ENCODE results near the gene CTSD. TPM values are rescaled to one million over a fixed set of nuclear protein-coding genes. Genes with fewer than 3 reads are reported as not detected.

Gene CTSD
- total RNA-seq, 1 donor: 519 TPM

DNA sequence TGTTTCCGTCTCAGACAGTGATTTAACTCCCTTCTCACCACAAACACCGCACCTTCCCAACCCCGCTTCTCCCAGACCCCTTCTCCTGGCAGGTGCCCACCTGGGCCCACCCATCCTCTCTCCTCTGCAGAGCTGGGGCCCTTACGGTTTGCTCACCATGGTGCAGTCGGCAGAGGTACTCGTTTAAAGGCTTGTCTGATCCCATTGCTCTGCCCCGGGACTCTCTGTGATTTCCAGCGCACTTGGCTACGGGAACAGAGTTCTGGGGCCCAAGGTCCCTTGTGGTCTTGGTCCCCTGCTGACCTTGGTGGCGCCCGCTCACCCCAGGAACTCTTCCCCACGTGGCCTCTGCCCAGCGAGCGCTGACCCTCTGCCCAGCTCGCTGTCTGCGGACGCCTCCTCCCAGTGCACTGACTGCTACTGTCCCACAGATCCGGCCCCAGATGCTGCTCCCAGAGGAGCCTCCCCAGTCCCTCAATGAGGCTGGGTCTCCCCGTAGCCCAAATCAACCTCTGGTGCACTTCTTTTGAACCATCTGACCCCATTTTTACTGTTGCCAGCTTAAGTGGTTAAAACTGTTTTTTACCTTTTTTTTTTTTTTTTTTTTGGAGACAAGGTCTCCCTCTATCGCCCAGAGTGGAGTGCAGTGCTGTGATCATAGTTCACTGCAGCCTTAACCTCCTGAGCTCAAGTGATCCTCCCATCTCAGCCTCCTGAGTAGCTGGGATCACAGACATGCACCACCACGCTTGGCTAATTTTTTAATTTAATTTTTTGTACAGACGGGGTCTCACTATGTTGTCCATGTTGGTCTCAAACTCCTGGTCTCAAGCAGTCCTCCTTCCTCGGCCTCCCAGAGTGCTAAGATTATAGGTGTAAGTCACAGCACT is 21.3 kb upstream of the CTSD start:
- H3K27ac ChIP-seq (ENCODE audit: low read depth, low read length): no peak overlapping the region
- no peaks in the 10 kb centered on the region for H3K36me3 ChIP-seq (ENCODE audit: insufficient read depth, low read length)
- no peak overlapping the region for H3K4me3 ChIP-seq (ENCODE audit: insufficient read depth, low read length)
- no peaks in the 10 kb centered on the region for H3K9me3 ChIP-seq (ENCODE audit: low read depth, low read length)
- no peak overlapping the region for H2AFZ ChIP-seq (ENCODE audit: low read length)
- H3K4me2 ChIP-seq (ENCODE audit: insufficient read depth, low read length): no peak overlapping the region
- H3K4me1 ChIP-seq (ENCODE audit: insufficient read depth, low read length): no peaks in the 10 kb centered on the region
- H3K79me2 ChIP-seq (ENCODE audit: insufficient read depth, low read length): no peaks in the 10 kb centered on the region
- no peak for TF ChIP-seq CTCF (IDR thresholded peaks at IDR 0.05; ENCODE audit: extremely low read depth, low read depth, low read length)
- H4K20me1 ChIP-seq (ENCODE audit: insufficient read depth, low read length): no peaks in the 10 kb centered on the region
- peaks cover 10% of the 10 kb centered on the region for H3K27me3 ChIP-seq (ENCODE audit: insufficient read depth, low read length)
- peak; percentile 60 for DNase-seq (ENCODE audit: insufficient read length, low spot score, missing footprints)

DNA sequence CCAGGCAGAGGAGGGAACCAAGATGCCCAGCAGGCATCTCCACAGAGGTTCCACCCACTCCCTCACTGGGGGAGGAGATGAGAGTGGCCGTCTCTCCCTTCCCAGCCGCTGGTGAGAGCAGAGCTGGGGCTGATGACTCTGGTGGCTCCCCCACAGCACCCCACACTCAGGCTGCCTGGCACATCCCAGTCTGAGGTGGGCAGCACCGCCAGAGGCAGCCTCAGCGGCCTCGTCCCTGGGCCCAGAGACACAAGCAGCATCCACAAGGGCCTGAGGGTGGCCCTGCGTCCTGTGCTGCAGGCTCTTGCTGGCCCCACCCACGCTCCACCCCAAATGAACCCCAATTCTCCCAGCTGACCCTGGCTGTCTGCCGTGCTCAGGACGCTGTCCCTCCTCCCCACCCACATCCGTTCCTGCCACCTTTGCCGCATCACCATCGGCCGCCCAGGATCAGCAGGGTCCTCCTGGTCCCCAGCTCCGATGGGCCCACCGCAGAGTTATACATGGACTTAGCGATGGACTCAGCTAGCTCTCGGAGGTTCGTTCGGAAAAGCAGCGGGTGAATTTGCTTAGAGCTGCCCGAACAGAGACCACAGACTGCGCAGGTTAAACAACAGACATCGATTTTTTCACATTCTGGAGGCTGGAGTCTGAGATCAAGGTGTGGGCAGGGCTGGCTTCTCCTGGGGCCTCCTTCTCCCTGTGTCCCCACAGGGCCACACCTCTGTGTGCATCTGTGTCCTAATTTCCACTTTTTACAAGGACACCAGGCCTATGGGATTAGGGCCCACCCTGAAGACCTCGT is 20.2 kb upstream of the CTSD start:
- DNase-seq (ENCODE audit: insufficient read length, low spot score, missing footprints): peak; percentile 62
- H3K4me1 ChIP-seq (ENCODE audit: insufficient read depth, low read length): no peaks in the 10 kb centered on the region
- no peak for TF ChIP-seq CTCF (IDR thresholded peaks at IDR 0.05; ENCODE audit: extremely low read depth, low read depth, low read length)
- no peak overlapping the region for H3K27ac ChIP-seq (ENCODE audit: low read depth, low read length)
- no peak overlapping the region for H3K4me2 ChIP-seq (ENCODE audit: insufficient read depth, low read length)
- no peaks in the 10 kb centered on the region for H3K36me3 ChIP-seq (ENCODE audit: insufficient read depth, low read length)
- H3K79me2 ChIP-seq (ENCODE audit: insufficient read depth, low read length): no peaks in the 10 kb centered on the region
- H3K9me3 ChIP-seq (ENCODE audit: low read depth, low read length): no peaks in the 10 kb centered on the region
- H4K20me1 ChIP-seq (ENCODE audit: insufficient read depth, low read length): no peaks in the 10 kb centered on the region
- no peak overlapping the region for H3K4me3 ChIP-seq (ENCODE audit: insufficient read depth, low read length)
- no peak overlapping the region for H2AFZ ChIP-seq (ENCODE audit: low read length)
- H3K27me3 ChIP-seq (ENCODE audit: insufficient read depth, low read length): peaks cover 9% of the 10 kb centered on the region

DNA sequence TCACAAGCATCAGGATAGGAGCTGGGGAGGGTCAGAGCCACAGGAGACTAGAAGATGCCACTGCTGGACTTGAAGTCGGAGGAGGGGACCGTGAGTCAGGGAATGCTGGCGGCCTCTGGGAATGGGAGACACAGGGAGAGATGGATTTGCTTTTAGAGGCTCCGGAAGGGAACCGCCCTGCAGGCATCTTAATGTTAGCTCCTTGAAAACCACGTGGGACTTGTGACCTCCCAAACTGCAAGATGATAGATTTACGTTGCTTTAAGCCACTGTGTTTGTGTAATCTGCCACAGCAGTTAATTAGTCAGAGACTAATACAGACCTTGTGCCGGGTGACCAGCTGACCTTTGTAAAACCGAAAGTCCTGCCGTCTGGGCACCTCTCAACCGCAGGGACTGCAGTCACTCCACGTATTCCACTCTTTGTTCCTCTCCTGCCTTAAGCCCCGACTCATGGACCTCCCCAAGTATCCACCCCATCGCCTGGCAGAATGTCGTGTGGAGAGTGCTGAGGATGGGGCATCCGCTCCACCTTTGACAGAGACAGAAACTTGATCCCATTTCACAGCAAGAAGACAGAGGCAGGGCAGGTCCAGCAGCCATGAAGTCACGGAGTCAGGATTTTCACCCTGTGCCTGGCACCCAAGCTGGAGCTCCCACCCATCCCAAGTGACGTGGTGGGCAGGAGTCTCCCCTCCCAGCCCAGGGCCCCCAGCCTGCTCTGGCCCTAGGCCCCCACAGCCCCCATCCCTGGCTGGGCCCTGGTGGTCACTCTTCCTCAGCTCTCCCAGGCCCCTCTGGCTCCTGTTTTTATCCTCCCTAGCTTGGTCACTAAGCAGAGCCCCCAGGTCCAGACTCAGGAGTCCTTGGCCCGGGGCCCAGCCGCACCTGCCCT is 19.4 kb upstream of the CTSD start:
- Histone ChIP-seq H2AFZ (ENCODE audit: low read length) (no peak overlapping the region), H3K36me3 (ENCODE audit: insufficient read depth, low read length) (no peaks in the 10 kb centered on the region), H3K27ac (ENCODE audit: low read depth, low read length) (no peak overlapping the region), H3K9me3 (ENCODE audit: low read depth, low read length) (no peaks in the 10 kb centered on the region), H3K4me2 (ENCODE audit: insufficient read depth, low read length) (peak overlapping the region; percentile 24), H3K79me2 (ENCODE audit: insufficient read depth, low read length) (no peaks in the 10 kb centered on the region), H3K27me3 (ENCODE audit: insufficient read depth, low read length) (peaks cover 4% of the 10 kb centered on the region), H4K20me1 (ENCODE audit: insufficient read depth, low read length) (no peaks in the 10 kb centered on the region), H3K4me3 (ENCODE audit: insufficient read depth, low read length) (no peak overlapping the region), H3K4me1 (ENCODE audit: insufficient read depth, low read length) (no peaks in the 10 kb centered on the region)
- TF ChIP-seq CTCF (IDR thresholded peaks at IDR 0.05; ENCODE audit: extremely low read depth, low read depth, low read length): no peak
- peak; percentile 49 for DNase-seq (ENCODE audit: insufficient read length, low spot score, missing footprints)
